Epithelial cell of esophagus (primary cell): ENCODE data around the gene GPC6.

Experiments
- DNase-seq: peaks from one replicate; pipeline ENCODE4 v3.0.0; 2010; ENCODE audit warnings: low read depth
- H3K4me3 ChIP-seq: 2 replicates; pipeline ENCODE4 v1.5.1; 2011; ENCODE audit warnings: mild to moderate bottlenecking, low read length, control low read depth
- TF ChIP-seq, protein P1 (sequence below): IDR thresholded peaks from 2 replicates; pipeline ENCODE4 v1.5.1; 2011; ENCODE audit warnings: low read depth, mild to moderate bottlenecking, low read length, control low read depth, inconsistent platforms; ENCODE audit not compliant: insufficient read depth; ENCODE audit errors: missing control alignments

The GPC6 gene

DNA sequence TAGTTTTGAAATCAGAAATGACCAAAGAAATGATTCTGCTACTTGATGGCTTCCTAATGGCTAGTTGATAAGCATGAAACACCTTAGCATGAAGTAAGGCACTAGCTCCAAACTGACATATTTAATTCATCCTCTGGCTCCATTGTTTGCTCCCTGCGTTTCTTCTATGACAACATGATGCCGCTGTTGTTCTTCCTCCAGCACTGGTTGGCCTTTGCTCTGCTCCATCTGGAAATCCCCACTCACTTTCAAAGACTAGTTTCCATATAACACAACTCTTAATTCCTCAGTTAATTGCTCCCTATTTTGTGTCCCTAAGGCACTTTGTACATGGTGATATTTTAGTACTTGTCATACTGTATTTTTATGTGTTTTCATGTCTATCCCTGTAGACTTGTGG, 151.6 kb downstream of the GPC6 start:
- peak; percentile 21 for DNase-seq
- TF ChIP-seq, protein P1, sequence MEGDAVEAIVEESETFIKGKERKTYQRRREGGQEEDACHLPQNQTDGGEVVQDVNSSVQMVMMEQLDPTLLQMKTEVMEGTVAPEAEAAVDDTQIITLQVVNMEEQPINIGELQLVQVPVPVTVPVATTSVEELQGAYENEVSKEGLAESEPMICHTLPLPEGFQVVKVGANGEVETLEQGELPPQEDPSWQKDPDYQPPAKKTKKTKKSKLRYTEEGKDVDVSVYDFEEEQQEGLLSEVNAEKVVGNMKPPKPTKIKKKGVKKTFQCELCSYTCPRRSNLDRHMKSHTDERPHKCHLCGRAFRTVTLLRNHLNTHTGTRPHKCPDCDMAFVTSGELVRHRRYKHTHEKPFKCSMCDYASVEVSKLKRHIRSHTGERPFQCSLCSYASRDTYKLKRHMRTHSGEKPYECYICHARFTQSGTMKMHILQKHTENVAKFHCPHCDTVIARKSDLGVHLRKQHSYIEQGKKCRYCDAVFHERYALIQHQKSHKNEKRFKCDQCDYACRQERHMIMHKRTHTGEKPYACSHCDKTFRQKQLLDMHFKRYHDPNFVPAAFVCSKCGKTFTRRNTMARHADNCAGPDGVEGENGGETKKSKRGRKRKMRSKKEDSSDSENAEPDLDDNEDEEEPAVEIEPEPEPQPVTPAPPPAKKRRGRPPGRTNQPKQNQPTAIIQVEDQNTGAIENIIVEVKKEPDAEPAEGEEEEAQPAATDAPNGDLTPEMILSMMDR: peak; percentile 11
- H3K4me3 ChIP-seq: no peak overlapping the region

DNA sequence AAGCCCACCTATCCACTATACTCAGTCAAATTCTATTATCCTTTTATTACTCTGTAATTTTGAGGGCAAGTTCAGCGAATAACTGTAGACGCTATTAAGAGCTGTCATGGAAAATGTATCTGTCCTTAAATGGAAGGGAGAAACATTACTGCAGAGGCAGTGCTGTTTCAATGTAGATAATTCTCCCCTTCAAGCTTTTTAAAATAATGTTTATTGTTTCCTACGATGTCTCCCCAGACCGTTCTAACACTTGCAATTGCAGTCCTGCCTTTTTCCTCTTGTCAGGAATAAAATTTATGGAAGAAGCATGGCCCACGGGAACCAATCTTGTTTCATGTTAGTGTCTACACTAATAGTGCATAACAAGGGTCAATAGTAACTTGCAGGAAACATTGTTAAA, 159.5 kb downstream of the GPC6 start:
- TF ChIP-seq, protein P1: no peak
- H3K4me3 ChIP-seq: no peak overlapping the region
- no peak for DNase-seq

- TF ChIP-seq, protein P1: no peak
- DNase-seq: peak; percentile 78
- H3K4me3 ChIP-seq: no peak overlapping the region
These were observed 162.1 kb downstream of the GPC6 start for GRCh38 chr13:93388701-93389100.

DNA sequence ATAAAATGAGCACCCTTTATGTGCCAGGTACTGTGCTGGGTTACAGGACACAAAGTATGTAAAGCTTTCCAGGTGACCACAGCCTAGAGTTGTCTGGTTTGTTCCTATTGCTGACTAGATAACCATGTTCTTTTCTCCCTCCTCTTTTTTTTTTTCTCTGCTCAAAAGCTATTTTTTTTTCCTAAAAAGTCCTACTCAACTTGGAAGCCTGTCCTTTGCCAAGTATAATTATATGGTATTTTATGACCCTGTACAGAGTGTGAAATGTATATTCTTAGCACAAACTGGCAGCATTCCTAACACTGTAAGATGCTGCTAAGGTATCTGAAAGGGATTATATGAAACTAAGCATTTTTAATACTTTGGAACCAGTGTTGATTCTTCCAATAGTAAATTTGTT, 171.0 kb downstream of the GPC6 start:
- H3K4me3 ChIP-seq: no peak overlapping the region
- no peak for DNase-seq
- TF ChIP-seq, protein P1: no peak

- no peak overlapping the region for H3K4me3 ChIP-seq
- TF ChIP-seq, protein P1: no peak
- no peak for DNase-seq
These were observed 171.8 kb downstream of the GPC6 start for GRCh38 chr13:93398167-93399035.

DNA sequence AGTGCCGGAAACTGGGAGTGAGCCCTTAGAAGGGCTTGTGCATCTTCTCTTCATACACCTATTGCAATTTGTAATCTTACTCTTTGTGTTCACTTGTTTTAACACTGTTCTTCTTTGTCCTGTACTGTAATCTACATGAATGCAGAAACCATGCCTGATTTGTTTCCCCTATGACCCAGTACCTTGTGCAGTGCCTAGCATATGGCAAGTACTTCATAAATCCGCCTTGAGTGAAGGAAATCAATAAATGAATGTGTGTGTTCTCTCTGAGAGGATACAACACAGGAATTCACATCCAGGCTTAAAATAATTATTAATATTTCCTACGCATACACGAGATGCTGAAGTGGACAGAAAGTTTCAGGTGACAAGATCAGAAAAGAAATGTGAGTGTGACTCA, 172.6 kb downstream of the GPC6 start:
- no peak for DNase-seq
- H3K4me3 ChIP-seq: no peak overlapping the region
- TF ChIP-seq, protein P1: no peak

DNA sequence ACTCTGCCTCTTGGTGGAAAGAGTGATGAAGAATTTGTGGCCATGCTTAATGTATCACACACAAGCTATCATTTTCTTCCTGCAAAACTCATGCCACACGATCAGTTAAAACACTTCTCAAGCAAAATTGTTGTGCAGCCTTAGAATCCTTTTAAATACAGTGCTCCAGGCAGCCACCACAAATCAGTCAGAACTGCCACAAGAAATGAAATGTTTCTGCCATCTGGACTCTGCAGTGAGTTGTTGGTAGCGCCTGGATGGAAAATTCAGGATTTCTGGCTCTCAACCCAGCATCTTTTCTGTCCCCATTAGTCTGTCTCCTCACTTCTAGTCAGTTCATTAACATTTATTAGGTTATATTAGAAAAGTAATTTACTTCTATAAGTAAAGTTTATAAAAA, 179.5 kb downstream of the GPC6 start:
- no peak overlapping the region for H3K4me3 ChIP-seq
- TF ChIP-seq, protein P1: no peak
- no peak for DNase-seq
